Liver (tissue), 9 donors: Measurements from ENCODE around the gene ABLIM1. TPM values are rescaled to one million over a fixed set of nuclear protein-coding genes. Genes with fewer than 3 reads are reported as not detected.

Experiments
- DNase-seq: peaks from one replicate; pipeline ENCODE4 v3.0.0-alpha.2; 2017; ENCODE audit warnings: low spot score
- H3K27ac ChIP-seq, 2 donors: one replicate each; pipeline ENCODE4 v1.7.0; 2013; ENCODE audit warnings: inconsistent platforms in 2 of 2, low read length in 2 of 2, control low read depth in 1 of 2, low read depth in 1 of 2, mild to moderate bottlenecking in 1 of 2
- H3K27me3 ChIP-seq, 4 donors: one replicate each; pipeline versions ENCODE4 v1.6.1 to v1.7.0; 2013; ENCODE audit warnings: low read length in 3 of 4, inconsistent platforms in 1 of 4, mild to moderate bottlenecking in 1 of 4, moderate library complexity in 1 of 4; ENCODE audit not compliant: control insufficient read depth in 4 of 4, insufficient read depth in 4 of 4
- H3K36me3 ChIP-seq, 4 donors: one replicate each; pipeline versions ENCODE4 v1.6.1 to v1.7.0; 2013; ENCODE audit warnings: low read length in 3 of 4, mild to moderate bottlenecking in 3 of 4, low read depth in 1 of 4, moderate library complexity in 1 of 4; ENCODE audit not compliant: control insufficient read depth in 4 of 4, insufficient read depth in 3 of 4
- H3K4me1 ChIP-seq, 4 donors: one replicate each; pipeline versions ENCODE4 v1.6.1 to v1.7.0; 2013; ENCODE audit warnings: low read length in 3 of 4, mild to moderate bottlenecking in 3 of 4, moderate library complexity in 1 of 4; ENCODE audit not compliant: control insufficient read depth in 4 of 4, insufficient read depth in 4 of 4
- H3K4me3 ChIP-seq, 3 donors: one replicate each; pipeline versions ENCODE4 v1.6.1 to v1.7.0; 2013; ENCODE audit warnings: low read length in 3 of 3, control low read depth in 1 of 3, low read depth in 1 of 3, mild to moderate bottlenecking in 1 of 3
- H3K9ac ChIP-seq, 2 donors: one replicate each; pipeline ENCODE4 v1.7.0; 2013; ENCODE audit warnings: low read length in 2 of 2, mild to moderate bottlenecking in 2 of 2, moderate library complexity in 2 of 2, control low read depth in 1 of 2, low read depth in 1 of 2
- H3K9me3 ChIP-seq, 4 donors: one replicate each; pipeline versions ENCODE4 v1.6.1 to v1.7.0; 2013; ENCODE audit warnings: low read length in 3 of 4; ENCODE audit not compliant: control insufficient read depth in 4 of 4
- EGR1 ChIP-seq, 2 donors: IDR thresholded peaks; 2 replicates each; pipeline ENCODE4 v1.6.1; 2016 to 2018; ENCODE audit warnings: antibody characterized with exemption in 2 of 2, low read depth in 2 of 2
- FOXA1 ChIP-seq: IDR thresholded peaks from 2 replicates; pipeline ENCODE4 v1.6.1; 2016; ENCODE audit warnings: antibody characterized with exemption
- FOXA2 ChIP-seq: IDR thresholded peaks from 2 replicates; pipeline ENCODE4 v1.6.1; 2016; ENCODE audit warnings: antibody characterized with exemption
- GABPA ChIP-seq, 2 donors: IDR thresholded peaks in 1 of 2; conservative IDR thresholded peaks in 1 of 2; 2 replicates each; pipeline ENCODE4 v1.6.1; 2016; ENCODE audit warnings: antibody characterized with exemption in 2 of 2, mild to moderate bottlenecking in 1 of 2, moderate library complexity in 1 of 2
- HNF4A ChIP-seq, 2 donors: conservative IDR thresholded peaks; 2 replicates each; pipeline ENCODE4 v1.6.1; 2016; ENCODE audit warnings: antibody characterized with exemption in 2 of 2, mild to moderate bottlenecking in 2 of 2
- HNF4G ChIP-seq: IDR thresholded peaks from 2 replicates; pipeline ENCODE4 v1.6.1; 2016; ENCODE audit warnings: antibody characterized with exemption
- JUND ChIP-seq, 2 donors: IDR thresholded peaks; 2 replicates each; pipeline ENCODE4 v1.6.1; 2016; ENCODE audit warnings: antibody characterized with exemption in 2 of 2
- NR2F2 ChIP-seq: IDR thresholded peaks from 2 replicates; pipeline ENCODE4 v1.6.1; 2016; ENCODE audit warnings: antibody characterized with exemption
- RXRA ChIP-seq, 2 donors: IDR thresholded peaks; 2 replicates each; pipeline ENCODE4 v1.6.1; 2017 to 2018; ENCODE audit warnings: antibody characterized with exemption in 2 of 2, mild to moderate bottlenecking in 1 of 2
- SP1 ChIP-seq: IDR thresholded peaks from 2 replicates; pipeline ENCODE4 v1.6.1; 2018; ENCODE audit warnings: antibody characterized with exemption, mild to moderate bottlenecking
- TAF1 ChIP-seq: conservative IDR thresholded peaks from 2 replicates; pipeline ENCODE4 v1.6.1; 2016; ENCODE audit warnings: antibody characterized with exemption, mild to moderate bottlenecking
- YY1 ChIP-seq: IDR thresholded peaks from 2 replicates; pipeline ENCODE4 v1.6.1; 2016; ENCODE audit warnings: antibody characterized with exemption, mild to moderate bottlenecking
- WGBS: extraction: QIAGEN DNeasy Blood & Tissue Kit; methylation state at CpG from one replicate; pipeline ENCODE4 v1.1.7; 2013; 5-methylcytosine and 5-hydroxymethylcytosine counted together
- polyA plus RNA-seq, 2 donors: library from polyadenylated mRNA; stranded (reverse) in 1 of 2; unstranded in 1 of 2; fragments of 200-250 nt in 1 of 2; fragments of >200 nt in 1 of 2; fragmentation: Nextera tagmentation in 1 of 2; extraction: Ambion mirVana in 1 of 2; gene quantifications; one replicate each; pipeline versions ENCODE4 v1.2.1 to v1.2.3, GENCODE V29; 2013 to 2015
- total RNA-seq, 2 donors: library from RNA; depleted of rRNA; stranded (reverse); fragments of >200 nt; gene quantifications; one replicate each; pipeline ENCODE4 v1.2.3, GENCODE V29; 2014
- TF ChIP-seq, protein P1 (sequence below): IDR thresholded peaks from 2 replicates; pipeline ENCODE4 v1.6.1; 2016; ENCODE audit warnings: antibody characterized with exemption
- TF ChIP-seq, protein P2 (sequence below): IDR thresholded peaks from 2 replicates; pipeline ENCODE4 v1.6.1; 2016; ENCODE audit warnings: antibody characterized with exemption, mild to moderate bottlenecking
- TF ChIP-seq, protein P3 (sequence below): IDR thresholded peaks from 2 replicates; pipeline ENCODE4 v1.6.1; 2016; ENCODE audit warnings: antibody characterized with exemption
- TF ChIP-seq, protein P4 (sequence below): IDR thresholded peaks from 2 replicates; pipeline ENCODE4 v1.6.1; 2016; ENCODE audit warnings: antibody characterized with exemption
- TF ChIP-seq, protein P5 (sequence below): fragments of 150-350 bp; IDR thresholded peaks from 2 replicates; pipeline ENCODE4 v1.5.1; 2017; ENCODE audit warnings: improper control_type of control experiment, low read depth, low read length; ENCODE audit not compliant: missing input control
- donor health status: healthy.
- donor health status: healthy.
- donor health status: healthy.
- donor health status: healthy.
- donor health status: healthy.

Gene ABLIM1
- total and polyA plus RNA-seq, 4 donors: 10.9 to 31.3 (median 13.1) TPM

DNA sequence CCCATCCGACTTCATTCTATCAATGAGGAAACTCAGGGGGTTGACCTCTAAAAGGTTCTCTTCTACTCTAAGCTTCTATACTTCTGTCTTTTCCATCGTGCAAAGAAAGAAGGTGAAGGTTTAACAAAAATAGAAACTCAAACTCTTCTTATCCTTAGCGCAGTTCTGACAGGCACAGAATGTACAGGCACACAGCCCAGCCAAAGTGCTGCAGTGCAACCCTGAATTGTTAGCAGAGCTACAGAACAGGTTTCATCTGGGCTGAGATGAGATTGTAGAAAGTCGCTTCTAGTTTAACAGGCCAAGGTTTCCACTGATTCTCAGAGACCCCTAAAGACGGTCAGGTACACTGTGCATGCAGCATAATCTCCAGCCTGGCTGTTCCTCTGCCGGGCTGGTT, 174.5 kb downstream of the ABLIM1 start:
- peaks cover 2 to 31% (median 25%) of the 10 kb centered on the region in 4 donors for H3K36me3 ChIP-seq
- H3K4me1 ChIP-seq: peaks cover 0 to 3% (median 0%) of the 10 kb centered on the region in 4 donors
- no peak overlapping the region for H3K27ac ChIP-seq
- H3K4me3 ChIP-seq: no peak overlapping the region
- H3K27me3 ChIP-seq: no peaks in the 10 kb centered on the region
- TF ChIP-seq NR2F2: no peak
- no peak for TF ChIP-seq FOXA1
- no peak for TF ChIP-seq TAF1
- no peak overlapping the region for H3K9ac ChIP-seq
- no peaks in the 10 kb centered on the region for H3K9me3 ChIP-seq
- DNase-seq: no peak
- 95% methylated on average over 6 of the region's 6 CpGs for WGBS

DNA sequence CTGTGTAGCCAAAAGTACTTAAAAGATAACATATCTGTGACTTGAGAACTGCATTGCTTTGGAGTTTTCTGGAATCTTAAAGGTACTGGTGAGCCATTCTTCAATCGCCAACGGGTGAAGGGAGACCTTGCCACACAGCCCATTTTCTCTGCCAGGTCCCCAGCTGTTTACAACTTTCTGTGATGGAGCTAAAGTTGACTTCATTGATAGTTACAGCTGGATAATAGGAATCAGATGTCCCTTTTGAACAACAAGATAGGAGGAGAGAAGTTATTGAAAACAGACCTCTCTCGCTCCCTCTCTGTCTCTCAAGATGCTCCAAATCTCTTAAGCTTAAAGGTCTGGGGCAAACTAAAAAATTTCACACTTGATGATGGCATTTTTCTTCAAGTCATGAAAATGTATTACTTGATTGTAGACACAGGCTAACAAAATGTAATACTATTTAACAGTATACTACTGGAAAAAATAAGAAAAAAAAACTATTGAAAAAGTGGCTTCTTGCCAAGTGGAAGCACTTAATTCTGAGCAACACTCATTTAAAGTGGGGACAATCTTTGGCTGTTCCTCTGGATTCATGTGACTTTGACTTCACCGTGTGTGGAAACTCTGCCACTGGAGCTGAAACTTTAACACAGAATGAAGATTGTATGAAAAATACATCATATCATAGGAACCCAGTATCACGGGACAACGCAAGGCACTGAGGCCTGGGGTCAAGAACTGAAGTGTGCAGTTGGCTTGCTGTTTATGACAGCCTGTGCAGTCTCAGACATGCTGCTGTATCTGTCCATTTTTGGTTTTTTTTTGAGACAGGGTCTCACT, 175.4 kb downstream of the ABLIM1 start:
- Histone ChIP-seq H3K27me3 (no peaks in the 10 kb centered on the region), H3K4me3 (no peak overlapping the region), H3K36me3 (peaks cover 2 to 28% (median 24%) of the 10 kb centered on the region in 4 donors), H3K4me1 (peaks cover 0 to 3% (median 0%) of the 10 kb centered on the region in 4 donors), H3K9ac (no peak overlapping the region), H3K27ac (no peak overlapping the region), H3K9me3 (no peaks in the 10 kb centered on the region)
- no peak for DNase-seq
- WGBS: 86% methylated on average over 6 of the region's 6 CpGs
- TF ChIP-seq RXRA (IDR thresholded peaks at IDR 0.05) (no peak), EGR1 (IDR thresholded peaks at IDR 0.05; ENCODE audit: low read depth in 2 of 2) (no peak), HNF4A (conservative IDR thresholded peaks at IDR 0.05) (no peak), FOXA2 (no peak), TAF1 (no peak), HNF4G (no peak), JUND (IDR thresholded peaks at IDR 0.05) (no peak), SP1 (no peak), GABPA (IDR thresholded peaks at IDR 0.05 in 1 of 2, conservative IDR thresholded peaks at IDR 0.05 in 1 of 2) (no peak), YY1 (no peak), FOXA1 (no peak)
- TF ChIP-seq, protein P1, sequence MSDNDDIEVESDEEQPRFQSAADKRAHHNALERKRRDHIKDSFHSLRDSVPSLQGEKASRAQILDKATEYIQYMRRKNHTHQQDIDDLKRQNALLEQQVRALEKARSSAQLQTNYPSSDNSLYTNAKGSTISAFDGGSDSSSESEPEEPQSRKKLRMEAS: no peak
- TF ChIP-seq, protein P2, sequence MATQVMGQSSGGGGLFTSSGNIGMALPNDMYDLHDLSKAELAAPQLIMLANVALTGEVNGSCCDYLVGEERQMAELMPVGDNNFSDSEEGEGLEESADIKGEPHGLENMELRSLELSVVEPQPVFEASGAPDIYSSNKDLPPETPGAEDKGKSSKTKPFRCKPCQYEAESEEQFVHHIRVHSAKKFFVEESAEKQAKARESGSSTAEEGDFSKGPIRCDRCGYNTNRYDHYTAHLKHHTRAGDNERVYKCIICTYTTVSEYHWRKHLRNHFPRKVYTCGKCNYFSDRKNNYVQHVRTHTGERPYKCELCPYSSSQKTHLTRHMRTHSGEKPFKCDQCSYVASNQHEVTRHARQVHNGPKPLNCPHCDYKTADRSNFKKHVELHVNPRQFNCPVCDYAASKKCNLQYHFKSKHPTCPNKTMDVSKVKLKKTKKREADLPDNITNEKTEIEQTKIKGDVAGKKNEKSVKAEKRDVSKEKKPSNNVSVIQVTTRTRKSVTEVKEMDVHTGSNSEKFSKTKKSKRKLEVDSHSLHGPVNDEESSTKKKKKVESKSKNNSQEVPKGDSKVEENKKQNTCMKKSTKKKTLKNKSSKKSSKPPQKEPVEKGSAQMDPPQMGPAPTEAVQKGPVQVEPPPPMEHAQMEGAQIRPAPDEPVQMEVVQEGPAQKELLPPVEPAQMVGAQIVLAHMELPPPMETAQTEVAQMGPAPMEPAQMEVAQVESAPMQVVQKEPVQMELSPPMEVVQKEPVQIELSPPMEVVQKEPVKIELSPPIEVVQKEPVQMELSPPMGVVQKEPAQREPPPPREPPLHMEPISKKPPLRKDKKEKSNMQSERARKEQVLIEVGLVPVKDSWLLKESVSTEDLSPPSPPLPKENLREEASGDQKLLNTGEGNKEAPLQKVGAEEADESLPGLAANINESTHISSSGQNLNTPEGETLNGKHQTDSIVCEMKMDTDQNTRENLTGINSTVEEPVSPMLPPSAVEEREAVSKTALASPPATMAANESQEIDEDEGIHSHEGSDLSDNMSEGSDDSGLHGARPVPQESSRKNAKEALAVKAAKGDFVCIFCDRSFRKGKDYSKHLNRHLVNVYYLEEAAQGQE: no peak
- TF ChIP-seq, protein P3, sequence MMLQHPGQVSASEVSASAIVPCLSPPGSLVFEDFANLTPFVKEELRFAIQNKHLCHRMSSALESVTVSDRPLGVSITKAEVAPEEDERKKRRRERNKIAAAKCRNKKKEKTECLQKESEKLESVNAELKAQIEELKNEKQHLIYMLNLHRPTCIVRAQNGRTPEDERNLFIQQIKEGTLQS: no peak
- TF ChIP-seq, protein P4, sequence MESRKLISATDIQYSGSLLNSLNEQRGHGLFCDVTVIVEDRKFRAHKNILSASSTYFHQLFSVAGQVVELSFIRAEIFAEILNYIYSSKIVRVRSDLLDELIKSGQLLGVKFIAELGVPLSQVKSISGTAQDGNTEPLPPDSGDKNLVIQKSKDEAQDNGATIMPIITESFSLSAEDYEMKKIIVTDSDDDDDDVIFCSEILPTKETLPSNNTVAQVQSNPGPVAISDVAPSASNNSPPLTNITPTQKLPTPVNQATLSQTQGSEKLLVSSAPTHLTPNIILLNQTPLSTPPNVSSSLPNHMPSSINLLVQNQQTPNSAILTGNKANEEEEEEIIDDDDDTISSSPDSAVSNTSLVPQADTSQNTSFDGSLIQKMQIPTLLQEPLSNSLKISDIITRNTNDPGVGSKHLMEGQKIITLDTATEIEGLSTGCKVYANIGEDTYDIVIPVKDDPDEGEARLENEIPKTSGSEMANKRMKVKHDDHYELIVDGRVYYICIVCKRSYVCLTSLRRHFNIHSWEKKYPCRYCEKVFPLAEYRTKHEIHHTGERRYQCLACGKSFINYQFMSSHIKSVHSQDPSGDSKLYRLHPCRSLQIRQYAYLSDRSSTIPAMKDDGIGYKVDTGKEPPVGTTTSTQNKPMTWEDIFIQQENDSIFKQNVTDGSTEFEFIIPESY: no peak
- TF ChIP-seq, protein P5, sequence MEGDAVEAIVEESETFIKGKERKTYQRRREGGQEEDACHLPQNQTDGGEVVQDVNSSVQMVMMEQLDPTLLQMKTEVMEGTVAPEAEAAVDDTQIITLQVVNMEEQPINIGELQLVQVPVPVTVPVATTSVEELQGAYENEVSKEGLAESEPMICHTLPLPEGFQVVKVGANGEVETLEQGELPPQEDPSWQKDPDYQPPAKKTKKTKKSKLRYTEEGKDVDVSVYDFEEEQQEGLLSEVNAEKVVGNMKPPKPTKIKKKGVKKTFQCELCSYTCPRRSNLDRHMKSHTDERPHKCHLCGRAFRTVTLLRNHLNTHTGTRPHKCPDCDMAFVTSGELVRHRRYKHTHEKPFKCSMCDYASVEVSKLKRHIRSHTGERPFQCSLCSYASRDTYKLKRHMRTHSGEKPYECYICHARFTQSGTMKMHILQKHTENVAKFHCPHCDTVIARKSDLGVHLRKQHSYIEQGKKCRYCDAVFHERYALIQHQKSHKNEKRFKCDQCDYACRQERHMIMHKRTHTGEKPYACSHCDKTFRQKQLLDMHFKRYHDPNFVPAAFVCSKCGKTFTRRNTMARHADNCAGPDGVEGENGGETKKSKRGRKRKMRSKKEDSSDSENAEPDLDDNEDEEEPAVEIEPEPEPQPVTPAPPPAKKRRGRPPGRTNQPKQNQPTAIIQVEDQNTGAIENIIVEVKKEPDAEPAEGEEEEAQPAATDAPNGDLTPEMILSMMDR: no peak
